ENCODE data around the gene SLC17A5.
"Not testable (repeated sequence)": the region's sequence is repeated elsewhere in the genome, so short reads cannot be mapped to it uniquely, and the experiment has no call there.

SLC17A5 gene

DNA sequence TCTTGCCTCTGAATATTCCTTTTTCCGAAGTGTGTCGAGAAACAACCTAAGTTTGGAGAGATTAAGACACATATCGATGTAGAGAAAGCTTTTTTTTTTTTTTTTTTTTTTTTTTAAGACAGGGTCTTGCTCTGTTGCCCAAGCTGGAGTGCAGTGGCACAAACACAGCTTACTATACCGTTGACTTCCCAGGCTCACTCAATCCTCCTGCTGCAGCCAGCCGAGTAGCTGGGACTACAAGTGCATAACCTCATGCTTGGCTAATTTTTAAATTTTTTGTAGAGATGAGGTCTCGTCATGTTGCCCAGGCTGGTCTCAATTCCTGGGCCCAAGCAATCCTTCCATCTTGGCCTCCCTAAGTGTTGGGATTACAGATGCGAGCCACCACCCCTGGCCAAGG is 21.4 kb downstream of the SLC17A5 start:
- CTCF ChIA-PET: interaction anchor here (1.3 to 2.9 kb wide), 4 partner anchors 12 to 22 kb away, joined by 3 to 13 read pairs (median 8); partner anchors contain the start of gene SLC17A5
- POLR2A ChIA-PET: interaction anchor here (0.6 to 2.6 kb wide), 2 partner anchors 111 to 114 kb away, joined by 3 to 16 read pairs; partner anchors contain the start of gene EEF1A1
- TF ChIP-seq, protein P1, sequence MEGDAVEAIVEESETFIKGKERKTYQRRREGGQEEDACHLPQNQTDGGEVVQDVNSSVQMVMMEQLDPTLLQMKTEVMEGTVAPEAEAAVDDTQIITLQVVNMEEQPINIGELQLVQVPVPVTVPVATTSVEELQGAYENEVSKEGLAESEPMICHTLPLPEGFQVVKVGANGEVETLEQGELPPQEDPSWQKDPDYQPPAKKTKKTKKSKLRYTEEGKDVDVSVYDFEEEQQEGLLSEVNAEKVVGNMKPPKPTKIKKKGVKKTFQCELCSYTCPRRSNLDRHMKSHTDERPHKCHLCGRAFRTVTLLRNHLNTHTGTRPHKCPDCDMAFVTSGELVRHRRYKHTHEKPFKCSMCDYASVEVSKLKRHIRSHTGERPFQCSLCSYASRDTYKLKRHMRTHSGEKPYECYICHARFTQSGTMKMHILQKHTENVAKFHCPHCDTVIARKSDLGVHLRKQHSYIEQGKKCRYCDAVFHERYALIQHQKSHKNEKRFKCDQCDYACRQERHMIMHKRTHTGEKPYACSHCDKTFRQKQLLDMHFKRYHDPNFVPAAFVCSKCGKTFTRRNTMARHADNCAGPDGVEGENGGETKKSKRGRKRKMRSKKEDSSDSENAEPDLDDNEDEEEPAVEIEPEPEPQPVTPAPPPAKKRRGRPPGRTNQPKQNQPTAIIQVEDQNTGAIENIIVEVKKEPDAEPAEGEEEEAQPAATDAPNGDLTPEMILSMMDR (IDR thresholded peaks at IDR 0.05; ENCODE audit: insufficient read depth, low read length, missing control alignments): no peak
- no peak for DNase-seq (ENCODE audit: low read depth, low spot score)
- H3K4me3 ChIP-seq (ENCODE audit: low read depth, low read length): no peak overlapping the region

GRCh38 chr6:73631849-73632248 is 21.9 kb downstream of the SLC17A5 start:
- ChIA-PET POLR2A (interaction anchor here (2.6 kb wide), 1 partner anchor 111 kb away, joined by 16 read pairs; the partner anchor contains the start of gene EEF1A1), CTCF (interaction anchor here (1.3 to 2.9 kb wide), 4 partner anchors 11 to 22 kb away, joined by 3 to 13 read pairs (median 8); partner anchors contain the start of gene SLC17A5)
- H3K4me3 ChIP-seq (ENCODE audit: low read depth, low read length): no peak overlapping the region
- TF ChIP-seq, protein P1 (IDR thresholded peaks at IDR 0.05; ENCODE audit: insufficient read depth, low read length, missing control alignments): no peak
- no peak for DNase-seq (ENCODE audit: low read depth, low spot score)

DNA sequence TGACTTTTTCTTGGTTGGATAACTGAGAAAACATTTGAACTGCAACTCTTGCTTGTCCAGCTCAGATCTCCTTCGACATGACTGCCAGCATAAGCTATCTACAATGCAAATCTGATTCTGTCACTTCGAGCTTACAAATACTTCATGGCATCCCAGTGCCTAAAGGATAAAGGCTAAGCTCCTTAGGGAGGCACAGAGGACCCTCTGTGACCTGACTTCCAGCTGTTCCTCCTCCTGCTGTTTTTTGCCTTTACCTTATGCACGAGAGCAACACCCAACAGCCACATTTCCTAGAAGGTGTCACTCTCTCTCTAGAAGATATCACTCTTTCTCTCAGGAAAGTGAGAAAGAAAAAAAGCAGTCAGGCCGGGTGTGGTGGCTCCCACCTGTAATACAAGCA is 23.4 kb downstream of the SLC17A5 start:
- CTCF ChIA-PET: no interaction called here
- DNase-seq (ENCODE audit: low read depth, low spot score): no peak
- H3K4me3 ChIP-seq (ENCODE audit: low read depth, low read length): no peak overlapping the region
- TF ChIP-seq, protein P1 (IDR thresholded peaks at IDR 0.05; ENCODE audit: insufficient read depth, low read length, missing control alignments): no peak
- POLR2A ChIA-PET: interaction anchor here (2.6 kb wide), 1 partner anchor 110 kb away, joined by 16 read pairs; the partner anchor contains the start of gene EEF1A1

DNA sequence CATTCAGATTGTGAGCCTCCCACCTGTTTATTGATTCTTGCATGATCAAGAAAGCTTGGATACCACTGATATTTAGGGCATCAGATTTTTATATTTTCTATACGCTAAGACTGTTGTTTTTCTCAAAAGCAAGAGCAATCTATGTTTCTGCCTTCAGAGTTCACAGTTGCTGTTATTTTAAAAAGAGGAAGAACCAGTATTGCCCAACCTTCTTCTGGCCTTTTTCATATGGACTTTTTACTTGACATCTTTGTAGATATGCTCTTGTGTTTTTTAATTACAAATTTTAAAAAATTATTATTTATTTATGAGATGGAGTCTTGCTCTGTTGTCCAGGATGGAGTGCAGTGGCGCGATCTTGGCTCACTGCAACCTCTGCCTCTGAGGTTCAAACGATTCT is 28.9 kb downstream of the SLC17A5 start:
- TF ChIP-seq, protein P1 (IDR thresholded peaks at IDR 0.05; ENCODE audit: insufficient read depth, low read length, missing control alignments): no peak
- no peak for DNase-seq (ENCODE audit: low read depth, low spot score)
- POLR2A ChIA-PET: no interaction called here
- H3K4me3 ChIP-seq (ENCODE audit: low read depth, low read length): no peak overlapping the region
- CTCF ChIA-PET: interaction anchor here (2.0 kb wide), 1 partner anchor 14 kb away, joined by 7 read pairs; no protein-coding TSS in a partner anchor

DNA sequence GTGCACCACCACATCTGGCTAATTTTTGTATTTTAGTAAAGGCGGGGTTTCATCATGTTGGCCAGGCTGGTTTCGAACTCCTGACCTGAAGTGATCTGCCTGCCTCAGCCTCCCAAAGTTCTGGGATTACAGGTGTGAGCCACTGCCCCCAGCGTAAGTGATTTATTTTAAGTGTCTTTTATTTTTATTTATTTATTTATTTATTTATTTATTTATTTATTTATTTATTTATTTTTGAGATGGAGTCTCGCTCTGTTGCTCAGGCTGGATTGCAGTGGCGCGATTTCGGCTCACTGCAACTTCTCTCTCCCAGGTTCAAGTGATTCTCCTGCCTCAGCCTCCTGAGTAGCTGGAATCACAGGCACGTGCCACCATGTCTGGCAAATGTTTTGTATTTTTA is 30.3 kb downstream of the SLC17A5 start:
- CTCF ChIA-PET: interaction anchor here (1.7 kb wide), 1 partner anchor 11 kb away, joined by 5 read pairs; no protein-coding TSS in a partner anchor
- DNase-seq (ENCODE audit: low read depth, low spot score); POLR2A ChIA-PET; H3K4me3 ChIP-seq (ENCODE audit: low read depth, low read length): not testable (repeated sequence)

DNA sequence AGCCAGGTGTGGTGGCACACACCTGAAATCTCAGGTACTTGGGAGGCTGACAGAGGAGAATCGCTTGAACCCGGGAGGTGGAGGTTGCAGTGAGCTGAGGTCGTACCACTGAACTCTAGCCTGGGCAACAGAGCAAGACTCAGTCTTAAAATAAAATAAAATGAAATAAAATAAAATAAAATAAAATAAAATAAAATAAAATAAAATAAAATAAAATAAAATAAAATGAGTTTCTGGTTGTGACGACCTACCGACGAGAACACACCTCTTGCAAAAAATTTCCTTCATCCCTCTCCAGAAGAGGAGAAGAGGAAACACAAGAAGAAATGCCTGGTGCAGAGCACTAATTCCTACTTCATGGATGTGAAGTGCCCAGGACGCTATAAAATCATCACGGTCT is 35.7 kb downstream of the SLC17A5 start:
- POLR2A ChIA-PET; DNase-seq (ENCODE audit: low read depth, low spot score); H3K4me3 ChIP-seq (ENCODE audit: low read depth, low read length): not testable (repeated sequence)
- CTCF ChIA-PET: interaction anchor here (4.1 kb wide), 1 partner anchor 7 kb away, joined by 24 read pairs; no protein-coding TSS in a partner anchor

GRCh38 chr6:73614802-73615201 is 39.0 kb downstream of the SLC17A5 start:
- DNase-seq (ENCODE audit: low read depth, low spot score): no peak
- TF ChIP-seq, protein P1 (IDR thresholded peaks at IDR 0.05; ENCODE audit: insufficient read depth, low read length, missing control alignments): no peak
- CTCF ChIA-PET: no interaction called here
- POLR2A ChIA-PET: interaction anchor here (3.3 kb wide), 1 partner anchor 94 kb away, joined by 16 read pairs; the partner anchor contains the start of gene EEF1A1
- no peak overlapping the region for H3K4me3 ChIP-seq (ENCODE audit: low read depth, low read length)

Measured in AG04449 (cell line).